GM21526 (cell line): ENCODE data around the gene NFATC1.

Source experiments
- ATAC-seq: cut with Tn5 transposase; IDR thresholded peaks from one replicate; pipeline ENCODE4 v1.9.1; 2021; ENCODE audit warnings: moderate library complexity; ENCODE audit not compliant: unreplicated experiment, low FRiP score

Gene NFATC1

DNA sequence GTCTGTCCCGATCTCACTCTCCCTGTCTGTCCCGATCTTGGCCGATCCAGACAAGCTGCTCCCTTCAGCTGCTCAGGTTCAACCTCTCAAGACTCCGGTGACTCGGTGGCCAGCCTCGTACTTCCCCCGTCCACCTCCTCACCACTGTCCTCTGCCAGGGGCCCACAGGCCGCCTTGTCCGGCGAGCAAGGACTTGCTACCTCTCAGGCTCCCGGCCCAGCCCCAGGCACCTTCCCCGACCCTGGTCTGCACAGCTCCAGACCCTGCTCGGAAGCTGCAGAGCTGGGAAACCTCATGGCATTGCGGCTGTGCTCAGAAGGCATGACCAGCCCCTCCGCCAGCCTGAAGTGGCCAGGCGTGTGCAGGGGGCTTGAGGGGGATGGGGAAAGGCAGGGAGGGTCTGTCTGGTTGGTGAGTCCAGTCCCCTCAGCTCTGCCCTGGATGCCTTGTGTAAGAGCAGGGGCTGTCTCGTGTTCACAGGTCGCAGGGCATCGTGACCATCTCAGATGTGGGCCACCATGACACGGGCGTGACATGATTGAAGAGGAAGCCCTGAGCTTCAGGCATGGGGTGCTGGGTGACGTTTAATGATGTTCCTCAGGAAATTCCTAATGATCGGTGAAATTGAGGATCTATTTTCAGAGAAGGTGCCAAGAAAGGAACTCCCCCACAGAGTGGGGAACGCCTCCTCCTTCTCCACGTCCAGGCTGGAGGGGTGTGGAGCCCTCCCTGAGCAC lies 162.6 kb downstream of the NFATC1 start:
- ATAC-seq: no peak

- no peak for ATAC-seq
Measured at GRCh38 chr18:79558933-79559416, 163.2 kb downstream of the NFATC1 start.

DNA sequence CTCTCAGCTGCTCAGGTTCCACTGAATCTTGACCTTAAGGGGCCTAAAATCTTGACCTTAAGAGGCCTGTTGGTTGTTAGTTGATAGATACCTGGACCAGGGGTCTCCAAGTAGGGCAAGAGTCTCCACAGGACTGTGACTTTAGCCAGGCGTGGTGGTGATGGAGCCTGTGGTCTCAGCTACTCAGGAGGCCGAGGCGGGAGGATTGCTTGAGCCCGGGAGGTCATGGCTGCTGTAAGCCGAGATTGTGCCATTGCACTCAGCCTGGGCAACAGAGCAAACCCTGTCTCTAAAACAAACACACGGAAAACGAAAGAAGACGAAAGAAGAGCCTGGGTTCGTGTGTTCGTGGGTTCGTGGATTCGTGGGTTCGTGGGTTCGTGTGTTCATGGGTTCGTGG lies 163.7 kb downstream of the NFATC1 start:
- no peak for ATAC-seq

DNA sequence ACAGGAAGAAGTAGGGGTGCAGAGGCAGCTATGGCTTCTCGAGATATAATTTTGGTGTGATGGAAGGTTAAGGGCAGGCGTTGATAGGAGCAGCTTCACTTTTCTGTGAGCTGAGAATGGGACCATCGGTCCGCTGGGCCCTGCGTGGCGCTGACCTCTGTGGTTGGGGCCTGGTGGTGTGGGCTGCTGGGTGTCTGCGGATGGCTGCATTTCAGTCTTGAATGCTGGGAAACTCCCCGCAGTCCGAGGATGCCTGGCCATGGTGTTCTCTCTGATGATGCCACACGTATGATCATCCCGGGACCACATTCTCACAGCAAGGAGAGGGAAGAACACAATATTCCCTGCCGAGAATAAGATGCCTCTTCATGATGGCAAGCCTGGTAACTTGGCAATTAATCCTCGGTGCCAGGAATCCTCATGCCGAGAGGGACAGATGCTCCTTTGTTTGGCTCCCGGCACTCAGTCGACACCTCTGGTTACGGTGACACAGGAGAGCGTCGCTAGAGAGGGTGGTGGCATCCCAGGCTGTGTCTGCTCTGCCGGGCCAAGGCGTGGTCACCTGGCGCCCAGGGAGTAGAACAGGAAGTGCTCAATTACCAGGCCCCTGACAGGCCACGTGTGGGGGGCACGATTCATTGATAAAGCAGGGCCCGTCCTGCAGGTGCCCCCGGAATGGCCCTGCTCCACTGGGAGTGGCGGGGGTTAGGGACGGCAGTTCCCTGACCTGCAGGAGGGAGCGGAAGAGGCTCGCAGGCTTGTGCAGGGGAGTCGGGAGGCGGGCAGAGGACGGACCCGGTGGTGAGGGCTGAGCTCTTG lies 164.5 kb downstream of the NFATC1 start:
- no peak for ATAC-seq

DNA sequence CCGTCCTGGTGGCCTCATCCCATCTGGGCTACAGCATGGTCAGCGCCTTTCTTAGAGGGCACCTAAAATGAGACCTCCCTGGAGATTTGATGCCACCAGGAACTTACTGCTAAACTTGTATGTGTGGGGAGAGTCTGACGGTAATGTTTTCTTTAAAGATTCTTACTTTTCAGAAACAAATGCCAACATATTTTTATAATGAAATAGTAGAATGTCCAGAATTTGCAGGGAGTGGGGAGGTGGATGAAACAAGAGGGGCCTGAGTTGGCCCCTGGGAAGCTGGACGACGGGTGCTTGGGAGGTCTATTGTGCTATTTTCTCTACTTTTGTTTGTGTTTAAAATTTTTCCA lies 165.1 kb downstream of the NFATC1 start:
- no peak for ATAC-seq

DNA sequence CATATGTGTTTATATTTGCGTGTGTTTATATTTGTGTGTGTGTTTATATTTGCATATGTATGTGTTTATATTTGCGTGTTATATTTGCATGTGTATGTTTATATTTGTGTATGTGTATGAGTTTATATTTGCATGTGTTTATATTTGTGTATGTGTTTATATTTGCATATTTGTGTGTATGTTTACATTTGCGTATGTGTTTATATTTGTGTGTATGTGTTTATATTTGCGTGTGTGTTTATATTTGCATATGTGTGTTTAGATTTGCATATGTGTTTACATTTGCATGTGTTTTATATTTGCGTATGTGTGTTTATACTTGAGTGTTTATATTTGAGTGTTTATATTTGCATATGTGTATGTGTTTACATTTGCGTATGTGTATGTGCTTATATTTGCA lies 168.2 kb downstream of the NFATC1 start:
- ATAC-seq: no peak

DNA sequence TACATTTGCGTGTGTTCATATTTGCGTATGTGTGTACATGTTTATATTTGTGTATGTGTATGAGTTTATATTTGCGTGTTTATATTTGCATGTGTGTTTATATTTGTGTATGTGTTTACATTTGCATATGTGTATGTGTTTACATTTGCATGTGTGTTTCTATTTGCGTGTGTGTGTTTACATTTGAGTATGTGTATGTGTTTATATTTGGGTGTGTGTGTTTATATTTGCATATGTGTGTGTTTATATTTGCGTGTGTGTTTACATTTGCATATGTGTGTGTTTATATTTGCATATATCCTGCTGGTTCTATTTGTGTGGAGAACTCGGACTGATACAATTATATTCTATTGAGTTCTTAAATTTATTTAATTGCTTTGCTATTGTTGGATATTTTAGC lies 168.7 kb downstream of the NFATC1 start:
- no peak for ATAC-seq

DNA sequence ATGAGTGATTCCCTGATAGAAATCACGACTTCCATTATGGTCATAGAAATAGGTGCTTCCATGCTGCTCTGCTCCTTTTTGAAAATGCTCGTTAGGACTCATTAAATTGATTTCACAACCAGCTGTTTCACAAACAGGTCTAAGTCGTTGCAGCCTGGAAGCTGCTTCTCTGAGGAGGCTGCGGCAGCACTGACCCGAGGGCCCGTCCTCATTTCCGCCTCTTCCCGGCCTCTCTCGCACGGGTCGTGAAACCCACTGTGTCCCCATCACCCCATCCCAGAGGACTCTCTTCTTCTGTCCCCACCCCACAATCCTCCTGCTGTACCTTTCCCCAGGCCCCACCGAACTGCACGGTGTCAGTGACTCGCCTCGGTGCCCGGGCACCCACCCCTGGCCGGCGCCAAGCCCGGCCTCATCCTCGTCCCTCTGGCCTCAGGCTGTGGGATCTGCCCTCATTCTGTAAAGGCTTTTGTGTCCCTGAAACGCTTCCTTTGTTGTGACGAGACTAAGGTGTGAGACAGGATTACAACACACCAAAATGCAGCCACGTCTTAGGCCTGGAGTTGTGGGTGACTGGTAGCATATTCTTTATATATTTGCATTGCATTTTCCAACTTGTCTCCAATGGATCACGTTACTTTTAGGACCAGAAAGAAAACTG lies 171.2 kb downstream of the NFATC1 start:
- ATAC-seq: no peak

DNA sequence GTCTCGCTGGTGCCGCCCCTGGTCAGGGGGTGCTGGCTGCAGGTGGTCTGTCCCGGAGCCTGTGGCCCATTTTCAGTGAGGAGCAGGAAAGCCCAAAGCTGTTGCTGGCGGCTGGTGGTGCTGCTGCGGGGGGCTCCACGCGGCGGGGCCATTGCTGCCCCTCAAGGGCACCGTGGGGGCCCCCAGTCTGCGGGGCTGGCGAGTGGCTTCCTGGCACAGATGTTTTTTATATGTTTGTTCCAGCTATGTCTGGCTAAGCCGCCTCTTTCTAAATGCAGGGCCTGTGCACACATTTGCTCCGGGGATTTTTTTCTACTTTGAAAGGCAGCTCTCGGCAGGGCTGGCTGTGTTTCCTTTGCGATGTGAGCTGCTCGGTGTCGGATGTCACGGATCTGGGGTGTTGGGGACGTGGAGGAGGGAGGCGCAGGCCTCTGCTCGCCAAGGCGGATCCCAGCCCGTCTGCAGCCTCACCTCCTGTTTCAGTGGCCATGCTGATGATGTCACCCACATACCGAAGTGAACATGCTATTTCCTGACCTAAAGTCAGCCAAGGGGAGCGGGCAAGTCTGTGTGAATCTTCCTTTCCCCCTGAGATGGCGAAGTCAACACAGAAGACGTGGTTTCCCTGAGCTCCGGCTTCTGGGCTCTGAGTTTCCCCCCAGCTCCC lies 171.9 kb downstream of the NFATC1 start:
- no peak for ATAC-seq

- no peak for ATAC-seq
Measured at GRCh38 chr18:79568543-79569205, 172.9 kb downstream of the NFATC1 start.

DNA sequence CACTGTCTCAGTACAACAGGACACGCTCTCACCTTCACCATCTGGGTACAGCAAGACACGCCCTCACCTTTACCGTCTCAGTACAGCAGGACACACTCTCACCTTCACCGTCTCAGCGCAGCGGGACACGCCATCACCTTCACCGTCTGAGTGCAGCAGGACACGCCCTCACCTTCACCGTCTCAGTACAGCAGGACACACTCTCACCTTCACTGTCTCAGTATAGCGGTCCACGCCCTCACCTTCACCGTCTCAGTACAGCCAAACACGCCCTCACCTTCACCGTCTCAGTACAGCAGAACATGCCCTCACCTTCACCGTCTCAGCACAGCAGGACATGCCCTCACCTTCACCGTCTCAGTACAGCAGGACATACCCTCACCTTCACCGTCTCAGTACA lies 174.0 kb downstream of the NFATC1 start:
- ATAC-seq: no peak

- ATAC-seq: no peak
Measured at GRCh38 chr18:79570266-79571201, 174.8 kb downstream of the NFATC1 start.

DNA sequence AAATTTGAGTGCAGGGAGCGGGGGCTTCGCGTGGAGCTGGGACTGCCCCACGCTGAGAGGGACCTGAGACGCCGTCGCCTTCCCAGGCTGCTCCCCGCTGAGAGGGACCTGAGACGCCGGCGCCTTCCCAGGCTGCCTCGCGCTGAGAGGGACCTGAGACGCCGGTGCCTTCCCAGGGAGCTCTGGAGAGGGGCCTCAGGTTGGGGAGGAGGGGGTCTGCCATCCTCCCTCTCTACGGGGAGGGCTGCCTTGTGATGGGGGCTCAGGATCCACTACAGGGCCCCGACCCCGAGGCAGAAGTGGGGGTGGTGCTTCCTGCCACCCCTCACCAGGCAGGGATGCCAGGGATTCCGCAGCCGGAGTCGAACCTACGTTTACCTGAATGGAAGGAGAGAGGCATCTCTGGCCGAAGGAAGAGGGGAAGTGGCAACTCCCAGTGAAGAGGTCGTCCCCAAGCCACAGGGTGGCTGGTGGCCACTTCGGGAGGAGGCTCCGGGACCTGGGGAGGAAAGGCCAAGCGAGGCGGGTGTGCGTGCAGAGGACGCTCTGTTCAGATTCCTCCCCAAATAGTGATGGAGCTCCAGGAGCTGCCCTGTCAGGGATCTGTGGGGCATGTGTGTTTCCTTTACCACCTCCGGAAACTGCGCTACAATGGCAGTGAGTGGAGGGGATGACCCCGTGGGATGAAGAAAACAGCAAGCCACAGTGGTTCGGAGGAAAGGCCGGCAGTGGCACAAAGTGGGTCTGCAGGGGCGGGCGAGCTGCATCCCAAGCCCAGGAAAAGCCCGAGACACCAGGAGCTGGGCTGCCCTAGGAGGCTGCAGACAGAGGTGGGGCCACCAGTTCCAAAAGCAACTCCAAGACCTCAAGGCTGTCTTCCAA lies 175.7 kb downstream of the NFATC1 start:
- no peak for ATAC-seq

- no peak for ATAC-seq
Measured at GRCh38 chr18:79572093-79572780, 176.5 kb downstream of the NFATC1 start.

GRCh38 chr18:79572848-79573451 lies 177.2 kb downstream of the NFATC1 start:
- ATAC-seq: no peak

DNA sequence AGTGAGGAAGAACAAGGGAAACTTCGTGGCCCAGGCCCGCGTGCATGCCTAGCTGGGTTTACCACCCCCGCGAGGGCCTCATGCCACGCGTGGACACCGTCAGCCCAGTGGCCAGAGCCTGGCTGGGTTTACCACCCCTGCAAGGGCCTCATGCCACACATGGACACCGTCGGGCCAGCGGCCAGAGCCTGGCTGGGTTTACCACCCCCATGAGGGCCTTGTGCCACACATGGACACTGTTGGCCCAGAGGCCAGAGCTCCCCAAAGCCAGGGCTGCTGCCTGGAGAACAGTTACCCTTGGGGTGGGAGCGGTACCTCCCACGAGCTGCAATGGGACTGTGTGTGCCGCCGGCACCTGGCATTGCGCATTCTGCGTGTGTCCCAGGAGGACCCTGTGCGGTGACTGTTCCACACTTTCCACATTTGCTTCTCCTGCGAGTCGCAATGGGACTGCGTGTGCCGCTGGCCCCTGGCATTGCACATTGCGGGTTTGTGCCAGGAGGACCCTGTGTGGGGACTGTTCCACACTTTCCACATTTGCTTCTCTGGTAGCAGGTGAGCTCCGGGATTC lies 178.3 kb downstream of the NFATC1 start:
- ATAC-seq: no peak

DNA sequence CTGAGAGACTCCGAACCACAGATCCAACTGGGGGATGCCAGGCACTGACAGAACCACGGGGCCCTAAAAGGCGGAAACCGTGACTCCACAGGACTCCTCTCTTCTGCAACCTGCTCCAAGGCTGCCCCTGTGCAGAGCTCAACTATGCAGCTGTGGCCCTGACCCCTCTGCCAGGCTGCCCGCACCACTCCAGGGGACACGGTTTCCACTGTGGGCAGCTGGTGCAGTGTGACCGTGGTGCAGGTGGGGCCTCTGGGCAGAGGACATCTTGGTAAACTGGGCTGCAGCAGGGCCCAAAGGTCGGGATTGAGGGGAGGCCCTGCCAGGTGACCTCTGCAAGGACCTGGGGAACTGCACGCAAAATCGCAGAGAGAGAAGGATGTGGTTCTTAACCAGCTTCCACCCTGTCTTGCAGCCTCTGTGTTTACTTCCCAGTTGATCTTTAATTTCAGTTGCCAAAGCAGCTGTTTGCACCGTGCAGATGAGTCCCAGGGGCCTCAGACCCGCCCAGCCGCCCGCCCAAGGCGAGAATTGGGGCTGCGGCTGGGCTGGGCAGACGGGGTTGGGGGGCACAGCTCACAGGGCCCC lies 179.3 kb downstream of the NFATC1 start:
- ATAC-seq: no peak
